Transverse colon (tissue), 4 donors: ENCODE results near the gene LGI1. TPM values are rescaled to one million over a fixed set of nuclear protein-coding genes. Genes with fewer than 3 reads are reported as not detected.

Experiments used
- DNase-seq: peaks from one replicate; pipeline ENCODE4 v3.0.0-alpha.2; 2019
- H3K27ac ChIP-seq, 4 donors: fragments of 200-600 bp; sonication (generic); 2 replicates each; pipeline ENCODE4 v1.5.1; 2016 to 2018; ENCODE audit warnings: inconsistent platforms in 4 of 4
- H3K27me3 ChIP-seq: fragments of 200-600 bp; sonication (generic); 2 replicates; pipeline ENCODE4 v1.5.1; 2017; ENCODE audit warnings: inconsistent platforms
- H3K36me3 ChIP-seq, 4 donors: fragments of 200-600 bp; sonication (generic); 2 replicates each; pipeline ENCODE4 v1.5.1; 2017 to 2019; ENCODE audit warnings: inconsistent platforms in 4 of 4
- H3K4me1 ChIP-seq, 4 donors: fragments of 200-600 bp; sonication (generic); 2 replicates each; pipeline ENCODE4 v1.5.1; 2017 to 2020; ENCODE audit warnings: inconsistent platforms in 4 of 4
- H3K4me3 ChIP-seq, 4 donors: fragments of 200-600 bp; sonication (generic); 1 replicate in 1 of 4; 2 replicates in 3 of 4; pipeline versions ENCODE4 v1.5.1 to v1.6.1; 2017 to 2019; ENCODE audit warnings: inconsistent platforms in 4 of 4
- H3K9me3 ChIP-seq, 2 donors: fragments of 200-600 bp; sonication (generic); 2 replicates each; pipeline ENCODE4 v1.5.1; 2017 to 2019; ENCODE audit warnings: inconsistent platforms in 2 of 2
- EP300 ChIP-seq: sonication (generic); formaldehyde crosslinking; IDR thresholded peaks from one replicate; pipeline ENCODE4 v1.6.1; 2017; ENCODE audit warnings: antibody characterized with exemption, low read depth
- POLR2A ChIP-seq: fragments of 450-650 bp; IDR thresholded peaks from one replicate; pipeline ENCODE4 v1.6.1; 2016; ENCODE audit warnings: antibody characterized with exemption, mild to moderate bottlenecking, moderate library complexity
- POLR2AphosphoS5 ChIP-seq, 3 donors: sonication (generic); formaldehyde crosslinking; IDR thresholded peaks; one replicate each; pipeline ENCODE4 v1.6.1; 2016; ENCODE audit warnings: antibody characterized with exemption in 3 of 3
- whole genome bisulfite sequencing, 2 donors: methylation state at CpG; one replicate each; pipeline ENCODE4 v1.1.5; 2018; ENCODE audit warnings: low coverage in 1 of 2; 5-methylcytosine and 5-hydroxymethylcytosine counted together
- in situ Hi-C, 4 donors: fragments of 200-750 bp; cut with MboI; loops; one replicate each; pipeline versions ENCODE4 v1.15.0 to v1.15.1; 2017; ENCODE audit warnings: low sequenced_read_pairs in 3 of 4, low pct_ligation_motif_present in 1 of 4, low pct_unique_long_range_greater_than_20kb in 1 of 4
- intact Hi-C: fragments of 100-400 bp; cut with DNase I; formaldehyde crosslinking; loops from one replicate; pipeline ENCODE4 v1.15.1; 2023; ENCODE audit warnings: low total_unique reads
- total RNA-seq, 4 donors: library from RNA; depleted of rRNA; stranded (reverse); fragments of >200 nt; gene quantifications; one replicate each; pipeline ENCODE4 v1.1.0, GENCODE V29; 2016
- TF ChIP-seq, protein P1 (sequence below), 5 experiments: fragments of 200-600 bp in 3 of 5; fragments of 450-650 bp in 2 of 5; sonication (generic) in 3 of 5; IDR thresholded peaks; 1 replicate in 2 of 5; 2 replicates in 3 of 5; pipeline ENCODE4 v1.5.1; 2016 to 2017; ENCODE audit warnings: antibody characterized with exemption in 5 of 5, inconsistent platforms in 3 of 5, mild to moderate bottlenecking in 2 of 5, moderate library complexity in 1 of 5

LGI1 gene
- total RNA-seq, 4 donors from 2014 or later: 1.1 to 2.4 TPM; not detected in 2

DNA sequence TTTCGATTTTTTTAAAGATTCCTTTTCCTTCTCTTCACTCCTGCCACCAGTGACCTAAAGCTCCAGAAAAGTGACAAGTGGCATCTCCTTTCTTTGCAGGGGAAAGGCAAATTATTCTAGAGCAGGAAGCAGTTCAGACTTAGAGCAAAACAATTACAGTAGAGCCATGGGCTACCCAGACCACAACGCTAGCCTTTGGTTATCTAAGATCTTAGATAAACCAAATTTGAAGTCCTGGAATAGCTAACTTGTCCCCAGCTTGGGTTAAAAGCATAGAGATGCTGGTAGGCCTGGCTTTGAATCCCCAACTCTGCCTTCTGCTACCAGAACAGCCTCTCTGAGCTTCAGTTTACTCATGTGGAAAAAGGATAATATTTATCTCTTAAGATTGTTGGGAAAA lies 38.4 kb downstream of the LGI1 start:
- 68 to 100% methylated on average over 1 to 2 of the region's 2 CpGs for WGBS, 2 donors
- H3K27me3 ChIP-seq: no peaks in the 10 kb centered on the region
- no peak for TF ChIP-seq POLR2AphosphoS5 (IDR thresholded peaks at IDR 0.05)
- TF ChIP-seq, protein P1, sequence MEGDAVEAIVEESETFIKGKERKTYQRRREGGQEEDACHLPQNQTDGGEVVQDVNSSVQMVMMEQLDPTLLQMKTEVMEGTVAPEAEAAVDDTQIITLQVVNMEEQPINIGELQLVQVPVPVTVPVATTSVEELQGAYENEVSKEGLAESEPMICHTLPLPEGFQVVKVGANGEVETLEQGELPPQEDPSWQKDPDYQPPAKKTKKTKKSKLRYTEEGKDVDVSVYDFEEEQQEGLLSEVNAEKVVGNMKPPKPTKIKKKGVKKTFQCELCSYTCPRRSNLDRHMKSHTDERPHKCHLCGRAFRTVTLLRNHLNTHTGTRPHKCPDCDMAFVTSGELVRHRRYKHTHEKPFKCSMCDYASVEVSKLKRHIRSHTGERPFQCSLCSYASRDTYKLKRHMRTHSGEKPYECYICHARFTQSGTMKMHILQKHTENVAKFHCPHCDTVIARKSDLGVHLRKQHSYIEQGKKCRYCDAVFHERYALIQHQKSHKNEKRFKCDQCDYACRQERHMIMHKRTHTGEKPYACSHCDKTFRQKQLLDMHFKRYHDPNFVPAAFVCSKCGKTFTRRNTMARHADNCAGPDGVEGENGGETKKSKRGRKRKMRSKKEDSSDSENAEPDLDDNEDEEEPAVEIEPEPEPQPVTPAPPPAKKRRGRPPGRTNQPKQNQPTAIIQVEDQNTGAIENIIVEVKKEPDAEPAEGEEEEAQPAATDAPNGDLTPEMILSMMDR (IDR thresholded peaks at IDR 0.05): no peak
- no peak for TF ChIP-seq EP300
- no peak for TF ChIP-seq POLR2A
- in situ Hi-C loops: no loop called here
- H3K4me3 ChIP-seq: no peak overlapping the region
- intact Hi-C loops: no loop called here
- no peaks in the 10 kb centered on the region for H3K36me3 ChIP-seq
- H3K4me1 ChIP-seq: no peaks in the 10 kb centered on the region
- no peak overlapping the region for H3K27ac ChIP-seq
- no peak for DNase-seq
- no peaks in the 10 kb centered on the region for H3K9me3 ChIP-seq

DNA sequence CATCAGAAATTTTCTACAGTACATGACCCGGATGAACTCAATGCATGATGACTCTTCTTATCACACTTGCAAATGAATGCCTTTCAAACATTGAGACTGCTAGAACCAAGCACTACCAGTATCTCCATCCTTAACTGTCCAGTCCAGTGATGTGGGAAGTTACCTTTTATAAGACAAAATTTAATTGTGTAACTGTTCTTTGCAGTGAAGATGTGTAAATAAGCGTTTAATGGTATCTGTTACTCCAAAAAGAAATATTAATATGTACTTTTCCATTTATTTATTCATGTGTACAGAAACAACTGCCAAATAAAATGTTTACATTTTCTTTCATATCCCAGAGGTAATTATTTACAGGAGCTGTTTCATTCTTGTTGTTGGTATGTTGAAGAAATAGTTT lies 40.1 kb downstream of the LGI1 start:
- intact Hi-C loops (no loop called here), in situ Hi-C loops (no loop called here)
- 85 to 87% methylated on average over 2 of the region's 2 CpGs for WGBS, 2 donors
- Histone ChIP-seq H3K27me3 (no peaks in the 10 kb centered on the region), H3K4me1 (no peaks in the 10 kb centered on the region), H3K27ac (no peak overlapping the region), H3K9me3 (no peaks in the 10 kb centered on the region), H3K4me3 (no peak overlapping the region), H3K36me3 (no peaks in the 10 kb centered on the region)
- no peak for TF ChIP-seq POLR2A
- no peak for TF ChIP-seq POLR2AphosphoS5 (IDR thresholded peaks at IDR 0.05)
- no peak for TF ChIP-seq EP300
- TF ChIP-seq, protein P1 (IDR thresholded peaks at IDR 0.05): no peak
- DNase-seq: no peak

DNA sequence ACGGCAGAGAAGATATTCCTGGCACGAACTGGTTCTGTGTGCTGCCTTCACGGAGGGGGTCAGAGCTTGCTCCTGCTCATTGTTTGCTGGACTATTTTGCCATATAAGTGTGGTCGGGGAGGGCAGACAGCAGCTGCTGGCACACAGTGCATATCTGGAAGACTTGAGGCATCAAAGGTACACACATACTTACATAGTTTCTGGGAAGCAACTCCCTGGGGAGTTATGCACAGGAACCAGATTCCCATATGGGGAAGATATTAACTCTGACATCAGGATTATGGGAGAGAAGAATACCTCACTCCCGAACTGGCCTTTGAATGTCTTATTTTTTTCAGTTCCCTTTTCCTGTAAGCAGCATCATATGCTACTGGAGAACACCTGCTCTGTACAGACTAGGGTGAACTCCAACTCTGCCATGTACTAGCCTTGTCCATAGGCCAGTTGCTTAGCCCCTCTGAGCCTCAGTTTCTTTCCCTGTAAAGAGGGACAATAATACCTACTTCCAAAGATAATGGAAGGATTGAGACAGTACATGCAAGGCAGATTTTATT lies 41.5 kb downstream of the LGI1 start:
- Histone ChIP-seq H3K9me3 (no peaks in the 10 kb centered on the region), H3K4me3 (no peak overlapping the region), H3K27ac (no peak overlapping the region), H3K4me1 (no peaks in the 10 kb centered on the region), H3K27me3 (no peaks in the 10 kb centered on the region), H3K36me3 (no peaks in the 10 kb centered on the region)
- no peak for DNase-seq
- 54 to 65% methylated on average over 2 to 5 of the region's 5 CpGs for WGBS, 2 donors
- in situ Hi-C loops: no loop called here
- TF ChIP-seq POLR2AphosphoS5 (IDR thresholded peaks at IDR 0.05) (no peak), EP300 (no peak), POLR2A (no peak)
- TF ChIP-seq, protein P1 (IDR thresholded peaks at IDR 0.05): no peak
- intact Hi-C loops: no loop called here

DNA sequence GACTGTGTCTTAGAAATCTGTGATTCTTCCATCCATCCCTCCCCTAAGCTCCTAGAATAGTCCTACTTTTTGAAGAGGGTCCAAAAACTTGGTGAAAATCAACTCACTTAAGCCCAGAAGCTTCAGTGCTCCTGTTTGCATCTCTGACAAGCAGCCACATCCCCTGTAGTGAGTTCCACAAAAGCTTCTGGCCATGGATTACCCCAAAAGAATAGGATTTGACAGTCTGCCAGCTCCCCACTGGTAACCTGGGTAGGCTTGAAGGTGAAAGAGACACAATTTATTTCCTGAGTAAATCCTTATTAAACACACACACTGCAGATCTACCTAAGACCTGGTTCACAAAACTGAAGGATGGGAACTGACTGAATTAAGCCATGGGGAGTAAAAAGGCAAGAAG lies 46.5 kb downstream of the LGI1 start:
- TF ChIP-seq, protein P1 (IDR thresholded peaks at IDR 0.05): no peak
- TF ChIP-seq EP300: no peak
- Histone ChIP-seq H3K36me3 (no peaks in the 10 kb centered on the region), H3K4me1 (no peaks in the 10 kb centered on the region), H3K4me3 (no peak overlapping the region), H3K9me3 (no peaks in the 10 kb centered on the region), H3K27ac (no peak overlapping the region), H3K27me3 (no peaks in the 10 kb centered on the region)
- no peak for DNase-seq
- intact Hi-C loops (no loop called here), in situ Hi-C loops (no loop called here)
